GM12872 (cell line): ENCODE data around the gene AP2S1.

Experiments
- CTCF ChIP-seq: IDR thresholded peaks from 3 replicates; pipeline ENCODE4 v1.5.1; 2011; ENCODE audit warnings: low read depth, mild to moderate bottlenecking, low read length, moderate library complexity; ENCODE audit not compliant: insufficient read depth

The AP2S1 gene

DNA sequence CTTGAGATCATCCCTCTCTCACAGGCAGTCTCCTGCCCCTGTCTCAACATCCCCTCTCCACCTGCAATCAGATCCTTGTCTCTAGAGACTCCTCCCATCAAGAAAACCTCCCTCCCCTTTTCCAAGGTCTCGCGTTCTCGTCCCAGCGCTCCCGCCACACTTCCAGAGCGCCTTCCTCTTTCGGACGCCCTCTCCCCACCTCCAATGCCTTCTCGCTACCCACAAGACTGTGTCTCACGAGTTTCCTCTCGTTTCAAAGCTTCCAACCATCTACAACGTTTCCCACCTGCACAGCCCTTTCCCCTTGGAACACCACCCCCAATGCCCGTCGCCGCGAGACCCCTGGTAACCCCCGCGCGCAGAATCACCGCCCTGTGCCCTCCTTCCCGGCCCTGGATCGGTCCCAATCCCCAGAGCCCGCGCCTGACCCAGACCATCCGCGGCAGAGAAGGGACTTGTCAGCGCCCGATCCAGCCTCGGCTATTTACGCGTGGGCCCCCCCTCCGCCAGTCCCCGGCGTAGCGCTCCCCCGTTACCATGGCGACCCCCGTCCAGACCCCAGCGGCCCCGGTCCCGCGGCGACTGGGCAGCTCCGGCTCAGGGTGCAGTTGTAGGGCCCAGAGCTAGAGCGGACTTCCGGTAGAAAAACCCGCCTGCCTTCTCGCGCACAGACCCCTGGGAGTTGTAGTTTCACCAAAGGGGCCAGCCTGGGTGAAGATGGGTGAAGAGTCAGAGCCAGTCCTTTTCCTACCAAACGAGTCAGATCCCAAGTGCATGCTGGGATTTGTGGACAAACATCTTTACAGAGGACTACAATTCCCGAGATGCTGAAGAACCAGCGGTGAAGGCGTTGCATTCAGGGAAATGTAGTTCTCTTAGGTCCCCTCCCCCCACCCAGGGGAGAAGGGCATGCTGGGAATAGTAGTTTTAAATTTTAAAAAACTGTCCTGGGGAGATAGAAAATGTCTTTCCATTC is at the start of gene AP2S1:
Gene AP2S1, minus strand, starts transcription at position 619 of the 976 bp plus-strand sequence. Its CDS starts 80 bp downstream, at position 539.
- no peak for TF ChIP-seq CTCF

DNA sequence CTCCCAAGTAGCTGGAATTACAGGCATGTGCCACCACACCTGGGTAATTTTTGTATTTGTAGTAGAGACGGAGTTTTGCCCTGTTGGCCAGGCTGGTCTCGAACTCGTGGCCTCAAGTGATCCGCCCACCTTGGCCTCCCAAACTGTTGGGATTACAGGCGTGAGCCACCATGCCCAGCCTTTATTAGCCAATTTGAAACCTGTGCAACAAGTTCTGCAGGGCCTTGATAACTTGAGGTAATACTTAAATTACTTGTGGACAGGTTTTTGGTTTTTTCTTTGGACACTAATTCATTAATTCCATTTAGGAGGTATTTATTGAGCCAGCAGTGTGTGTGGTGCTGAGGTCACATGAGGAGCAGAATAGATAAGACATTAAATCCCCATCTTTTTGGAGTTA is 49.7 kb upstream of the AP2S1 start:
- no peak for TF ChIP-seq CTCF

- TF ChIP-seq CTCF = no peak
Measured at GRCh38 chr19:46898731-46899130, 48.1 kb upstream of the AP2S1 start.

- TF ChIP-seq CTCF = no peak
Measured at GRCh38 chr19:46896076-46896794, 45.6 kb upstream of the AP2S1 start.

DNA sequence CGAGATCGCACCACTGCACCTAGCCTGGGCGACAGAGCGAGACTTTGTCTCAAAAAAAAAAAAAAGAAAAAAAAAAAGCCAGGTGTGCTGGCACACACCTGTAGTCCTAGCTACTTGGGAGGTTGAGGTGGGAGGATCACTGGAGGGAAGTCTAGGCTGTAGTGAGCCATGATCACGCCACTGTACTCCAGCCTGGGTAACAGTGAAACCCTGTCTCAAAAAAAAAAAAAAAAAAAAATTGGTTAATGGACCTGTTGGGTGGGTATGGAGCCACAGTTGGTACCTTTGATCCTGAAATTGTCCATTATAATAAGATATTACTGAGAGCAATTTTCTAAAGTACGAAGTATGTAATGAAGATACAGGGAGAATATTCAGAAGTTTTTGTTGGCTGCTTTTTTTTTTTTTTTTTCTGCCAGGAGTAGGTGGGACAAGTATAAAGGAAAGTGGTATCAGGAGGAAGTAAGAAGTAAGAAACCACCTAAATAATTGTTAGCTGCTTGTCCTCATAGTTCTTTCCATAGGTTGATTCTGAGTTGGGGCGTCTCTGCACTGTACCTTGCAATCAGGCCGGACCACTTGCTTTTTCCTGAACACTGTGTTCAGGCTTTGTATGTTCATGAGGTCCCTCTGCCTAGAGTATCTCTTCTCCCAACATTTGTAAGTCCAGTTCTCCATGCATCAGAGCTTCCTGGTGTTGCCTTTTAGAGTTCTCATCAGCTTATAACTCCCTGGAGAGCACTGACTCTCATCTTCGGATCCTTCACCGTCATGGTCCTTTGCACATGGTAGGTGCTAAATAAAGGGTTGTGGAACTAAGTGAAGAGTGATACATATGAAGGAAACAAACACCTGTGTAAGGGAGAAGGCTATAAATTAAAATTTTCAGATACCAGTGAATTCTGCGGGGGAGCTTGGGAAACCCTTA is 41.9 kb upstream of the AP2S1 start:
- no peak for TF ChIP-seq CTCF

GRCh38 chr19:46890423-46891170 is 40.0 kb upstream of the AP2S1 start:
- TF ChIP-seq CTCF = no peak
